GM19099 (cell line): ENCODE results near the gene CACNB4.
A peak's percentile ranks its signal among the peaks of the same experiment; 100 is the strongest.

Experiments used
- POLR2A ChIP-seq: IDR thresholded peaks from 3 replicates; pipeline ENCODE4 v1.6.1; 2011; ENCODE audit warnings: low read depth; ENCODE audit not compliant: insufficient read length; ENCODE audit errors: extremely low read depth

Gene CACNB4

GRCh38 chr2:151849413-151850010 is 249.3 kb downstream of the CACNB4 start:
- no peak for TF ChIP-seq POLR2A

DNA sequence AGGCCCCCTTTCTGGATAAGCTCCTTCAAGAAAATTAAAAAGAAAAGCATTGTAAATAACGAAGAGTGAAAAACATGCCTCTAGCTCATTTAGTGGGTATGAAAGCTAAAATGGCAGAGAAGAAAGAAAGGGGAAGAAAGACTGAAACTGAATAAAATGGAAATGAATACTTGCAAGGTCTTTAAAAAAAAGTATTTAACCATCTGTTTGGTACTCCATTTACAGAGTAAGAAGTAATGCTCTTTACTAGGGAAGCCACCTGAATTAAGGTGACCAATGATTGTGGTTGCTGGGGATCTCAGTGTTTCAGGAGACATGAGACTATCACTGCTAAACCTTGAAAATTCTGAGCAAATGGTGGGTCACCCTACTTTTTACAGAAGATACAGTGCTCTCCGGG is 253.0 kb downstream of the CACNB4 start:
- no peak for TF ChIP-seq POLR2A

- no peak for TF ChIP-seq POLR2A
These were observed 253.4 kb downstream of the CACNB4 start for GRCh38 chr2:151845481-151845880.

- TF ChIP-seq POLR2A, result no peak
These were observed 254.5 kb downstream of the CACNB4 start for GRCh38 chr2:151844211-151844896.

DNA sequence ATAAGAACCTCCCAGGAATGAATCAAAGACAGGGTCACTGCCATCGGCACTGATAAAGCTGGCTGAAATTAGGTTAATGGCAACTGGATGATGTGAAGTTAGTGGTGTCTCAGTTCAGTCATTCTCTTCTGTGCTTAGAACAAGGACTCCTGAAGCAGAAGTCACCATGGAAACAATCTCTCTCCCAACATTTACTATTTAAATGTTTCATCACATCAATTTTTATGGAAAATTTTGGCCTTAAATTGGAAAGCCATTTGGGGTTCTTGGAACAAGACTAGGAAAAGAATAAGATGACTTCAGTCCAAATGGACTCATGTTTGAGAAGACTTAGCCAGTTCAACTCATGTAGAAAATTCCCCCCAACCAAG is 255.2 kb downstream of the CACNB4 start:
- no peak for TF ChIP-seq POLR2A

DNA sequence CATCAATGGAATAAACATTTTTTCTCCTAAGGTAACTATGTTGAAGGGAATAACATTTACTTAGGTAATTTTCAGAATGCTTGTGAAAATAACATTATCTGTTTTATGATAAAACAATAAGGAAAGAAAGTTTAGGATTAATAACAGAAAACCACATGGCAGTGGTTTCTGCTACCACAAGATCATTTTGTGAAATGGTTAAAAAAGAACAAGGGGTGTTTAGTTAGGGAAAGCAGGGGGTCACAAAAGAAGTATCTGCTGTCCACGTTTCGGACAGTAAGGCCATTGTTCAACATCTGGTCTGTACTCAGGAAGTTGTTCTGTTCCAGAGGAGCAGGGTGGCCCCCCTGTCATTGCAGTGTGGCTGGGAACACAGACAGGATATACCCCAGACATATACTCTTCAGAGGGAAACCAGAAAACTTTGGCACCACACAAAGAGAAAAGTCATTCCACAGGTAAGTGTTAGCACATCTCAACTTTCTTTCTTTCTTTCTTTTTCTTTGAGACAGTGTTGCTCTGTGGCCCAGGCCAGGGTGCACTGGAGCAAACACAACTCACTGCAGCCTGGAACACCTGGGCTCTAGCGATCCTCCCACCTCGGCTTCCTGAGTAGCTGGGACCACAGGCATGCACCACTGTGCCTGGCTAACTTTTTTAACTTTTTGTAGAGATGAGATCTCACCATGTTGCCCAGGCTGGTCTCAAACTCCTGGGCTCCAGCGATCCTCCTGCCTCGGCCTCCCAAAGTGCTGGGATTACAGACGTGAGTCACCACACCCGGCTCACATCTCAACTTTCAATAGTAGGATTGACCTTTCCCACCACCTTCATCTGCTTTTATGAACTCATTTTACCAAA is 255.8 kb downstream of the CACNB4 start:
- TF ChIP-seq POLR2A, result no peak

DNA sequence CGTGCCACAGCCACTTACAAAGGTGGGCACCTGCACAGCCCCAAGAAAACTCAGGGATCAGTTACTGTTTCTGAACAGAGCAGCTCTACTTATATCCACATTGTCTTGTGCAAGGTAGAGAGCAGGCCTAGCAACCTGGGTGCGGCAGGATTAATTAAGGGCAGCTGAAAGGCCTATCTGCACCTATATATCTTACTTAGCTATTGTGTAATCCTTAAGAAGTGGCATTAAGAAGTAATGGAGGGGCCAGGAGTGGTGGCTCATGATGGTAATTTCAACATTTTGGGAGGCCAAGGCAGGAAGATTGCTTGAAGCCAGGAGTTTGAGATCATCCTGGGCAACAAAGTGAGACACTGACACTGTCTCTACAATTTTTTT is 257.8 kb downstream of the CACNB4 start:
- no peak for TF ChIP-seq POLR2A

GRCh38 chr2:151840216-151841046 is 258.4 kb downstream of the CACNB4 start:
- no peak for TF ChIP-seq POLR2A

DNA sequence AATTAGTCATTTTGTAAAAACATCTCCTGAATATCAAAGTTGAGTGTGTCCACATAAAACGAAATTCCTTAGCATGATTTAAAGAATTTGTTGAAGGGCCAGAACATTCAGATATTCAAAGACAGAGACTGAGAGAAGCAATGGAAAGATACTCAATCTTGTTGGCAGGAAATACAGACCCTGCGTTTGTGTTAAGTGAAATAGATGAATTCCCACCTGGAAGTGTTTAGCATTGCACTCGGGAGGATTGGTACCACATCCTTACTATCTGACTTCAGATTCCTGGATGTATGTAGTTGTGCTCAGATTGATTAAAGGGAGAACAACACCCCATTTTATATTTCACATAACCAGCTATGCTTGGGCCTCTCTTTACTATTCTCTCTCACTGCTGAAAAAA is 260.9 kb downstream of the CACNB4 start:
- TF ChIP-seq POLR2A, result no peak

GRCh38 chr2:151833984-151834383 is 264.9 kb downstream of the CACNB4 start:
- no peak for TF ChIP-seq POLR2A

DNA sequence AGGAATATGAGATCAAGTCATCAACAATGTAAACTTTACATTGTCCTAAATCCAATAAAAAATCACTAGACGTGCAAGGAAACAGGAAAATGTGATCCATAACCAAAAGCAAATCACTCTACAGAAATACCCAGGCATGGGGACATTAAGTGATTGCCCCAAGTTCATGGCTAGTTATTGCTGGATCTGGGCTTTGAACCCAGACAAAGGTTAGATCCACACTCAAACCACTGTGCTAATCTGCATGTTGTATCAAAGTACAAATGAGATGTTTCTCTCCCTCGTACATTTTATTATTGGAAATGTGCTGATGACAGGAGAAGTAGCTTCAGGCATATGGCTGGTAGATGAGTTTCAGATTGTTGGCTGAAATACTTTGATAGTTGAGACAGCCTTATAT is 267.9 kb downstream of the CACNB4 start:
- no peak for TF ChIP-seq POLR2A

- TF ChIP-seq POLR2A, result no peak
These were observed 269.9 kb downstream of the CACNB4 start for GRCh38 chr2:151828890-151829324.

DNA sequence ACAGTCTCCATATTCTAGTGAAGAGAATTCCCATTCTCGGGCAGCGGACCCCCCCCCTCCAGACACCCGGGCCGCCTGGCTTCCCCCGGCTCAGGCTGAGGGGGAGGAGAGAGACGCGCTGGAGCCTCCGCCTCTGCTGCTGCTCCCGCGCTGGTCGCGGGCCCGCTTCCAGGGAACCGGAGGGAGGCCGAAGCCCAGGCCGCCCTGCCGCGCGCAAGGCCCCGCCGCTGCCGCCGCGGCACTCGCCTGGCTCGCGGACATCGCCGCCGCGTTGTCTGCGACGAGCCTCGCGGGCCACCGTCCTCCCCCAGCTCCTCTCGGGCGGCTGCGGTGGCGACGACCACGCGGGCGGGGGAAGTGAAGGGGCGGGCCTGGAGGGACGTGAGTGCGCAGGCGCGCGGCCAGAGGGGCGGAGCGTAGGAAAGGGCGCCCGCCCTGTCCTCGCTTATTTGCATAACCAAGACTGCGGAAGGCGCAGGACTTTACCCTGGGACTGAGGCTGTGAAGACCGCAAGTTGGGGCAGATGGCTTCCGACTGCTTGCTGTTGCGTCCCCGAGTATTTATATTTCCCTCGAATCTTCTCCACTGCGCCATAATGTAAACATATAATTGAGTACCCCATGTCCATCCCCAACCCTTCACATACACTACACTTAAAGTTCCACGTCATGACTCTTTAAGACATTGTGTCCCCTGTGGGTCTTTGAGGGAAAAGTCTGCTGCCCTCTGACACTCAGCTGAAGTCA is 270.5 kb downstream of the CACNB4 start, which contains the start of gene ARL5A:
ARL5A (minus strand) TSS at position 279 of the 747 bp plus-strand sequence; CDS start at position 34, 245 bp downstream.
- peak; percentile 98 for TF ChIP-seq POLR2A

GRCh38 chr2:151827564-151828142 is 271.2 kb downstream of the CACNB4 start:
- no peak for TF ChIP-seq POLR2A
